Common myeloid progenitor, CD34-positive (primary cell): ENCODE results near the gene PRMT1.
"Not testable (repeated sequence)": the region's sequence is repeated elsewhere in the genome, so short reads cannot be mapped to it uniquely, and the experiment has no call there.

Source experiments
- CTCF ChIA-PET: fragments of 350-600 bp; sonication (Branson Sonifier 250); formaldehyde crosslinking; loops from one replicate; lab custom pipeline; 2021; ENCODE audit warnings: antibody characterized with exemption; lab: Charles Lee
- POLR2A ChIA-PET: fragments of 350-600 bp; sonication (Branson Sonifier 250); formaldehyde crosslinking; loops from one replicate; lab custom pipeline; 2021; ENCODE audit warnings: antibody characterized with exemption; lab: Charles Lee
- DNase-seq, 3 donors: peaks; one replicate each; pipeline versions ENCODE4 v3.0.0 to v3.0.0-alpha.2; 2013
- H3K27ac ChIP-seq, 2 experiments: 1 replicate in 1 of 2; 2 replicates in 1 of 2; pipeline ENCODE4 v1.7.0; 2013; ENCODE audit warnings: inconsistent platforms in 2 of 2, low read length in 2 of 2, mild to moderate bottlenecking in 2 of 2, low read depth in 1 of 2, moderate library complexity in 1 of 2; ENCODE audit not compliant: severe bottlenecking in 2 of 2, insufficient read depth in 1 of 2, poor library complexity in 1 of 2
- H3K27me3 ChIP-seq, 5 experiments: replicated peaks in 2 of 5; 1 replicate in 3 of 5; 2 replicates in 2 of 5; pipeline versions ENCODE4 v1.6.1 to v1.7.0; 2013; ENCODE audit warnings: low read length in 4 of 5, mild to moderate bottlenecking in 2 of 5, moderate library complexity in 2 of 5, inconsistent platforms in 1 of 5; ENCODE audit not compliant: insufficient read depth in 5 of 5, control insufficient read depth in 4 of 5
- H3K36me3 ChIP-seq, 4 experiments: 1 replicate in 2 of 4; 2 replicates in 2 of 4; pipeline versions ENCODE4 v1.6.1 to v1.7.0; 2013; ENCODE audit warnings: low read length in 3 of 4, control low read depth in 1 of 4, mild to moderate bottlenecking in 1 of 4; ENCODE audit not compliant: control insufficient read depth in 4 of 4, insufficient read depth in 4 of 4
- H3K4me1 ChIP-seq, 4 experiments: 1 replicate in 3 of 4; 2 replicates in 1 of 4; pipeline versions ENCODE4 v1.6.1 to v1.7.1; 2013; ENCODE audit warnings: low read length in 3 of 4, mild to moderate bottlenecking in 3 of 4, control low read depth in 1 of 4, inconsistent platforms in 1 of 4, moderate library complexity in 1 of 4; ENCODE audit not compliant: control insufficient read depth in 4 of 4, insufficient read depth in 4 of 4; ENCODE audit errors: control extremely low read depth in 1 of 4
- H3K4me3 ChIP-seq, 7 experiments: 1 replicate in 4 of 7; 2 replicates in 3 of 7; pipeline versions ENCODE4 v1.5.1 to v1.7.0; 2013; ENCODE audit warnings: mild to moderate bottlenecking in 7 of 7, low read length in 6 of 7, moderate library complexity in 6 of 7, inconsistent platforms in 2 of 7, low read depth in 2 of 7, control low read depth in 1 of 7; ENCODE audit not compliant: insufficient read depth in 4 of 7, control insufficient read depth in 1 of 7; ENCODE audit errors: extremely low read depth in 1 of 7
- H3K9me3 ChIP-seq, 5 experiments: 1 replicate in 4 of 5; 2 replicates in 1 of 5; pipeline versions ENCODE4 v1.6.1 to v1.7.1; 2013; ENCODE audit warnings: low read length in 4 of 5, mild to moderate bottlenecking in 2 of 5, inconsistent platforms in 1 of 5, low read depth in 1 of 5, moderate library complexity in 1 of 5; ENCODE audit not compliant: control insufficient read depth in 4 of 5, insufficient read depth in 2 of 5; ENCODE audit errors: control extremely low read depth in 1 of 5
- WGBS: methylation state at CpG from one replicate; pipeline ENCODE4 v1.1.5; 2013; ENCODE audit not compliant: insufficient coverage; 5-methylcytosine and 5-hydroxymethylcytosine counted together

Gene PRMT1

DNA sequence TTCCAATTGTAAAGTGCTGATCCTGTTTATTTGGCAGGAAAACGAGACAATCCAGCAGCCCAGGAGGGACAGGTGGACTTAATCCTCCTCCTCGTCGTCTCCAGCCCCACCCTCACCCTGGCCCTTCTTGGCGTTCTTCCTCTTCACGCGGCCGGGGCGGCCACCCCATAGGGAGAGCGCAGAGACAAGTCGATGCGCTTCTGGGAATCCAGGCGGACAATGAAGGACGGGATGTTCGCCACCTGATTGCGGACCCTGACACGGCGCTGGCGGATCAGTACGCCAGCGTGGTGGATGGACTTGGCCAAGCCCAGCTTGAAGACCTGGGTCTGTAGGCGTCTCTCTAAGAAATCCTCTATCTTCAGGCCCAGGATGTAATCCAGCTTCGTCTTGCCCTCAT is 42.3 kb downstream of the PRMT1 start:
- WGBS = 96% methylated on average over 21 of the region's 22 CpGs
- H3K9me3 ChIP-seq, H3K4me3 ChIP-seq, H3K27me3 ChIP-seq, DNase-seq, H3K27ac ChIP-seq, H3K36me3 ChIP-seq, H3K4me1 ChIP-seq: not testable (repeated sequence)
- ChIA-PET POLR2A (interaction anchor here (0.6 kb wide), 1 partner anchor 20 kb away, joined by 4 read pairs; no protein-coding TSS in a partner anchor), CTCF (interaction anchor here (1.6 kb wide), 1 partner anchor 16 kb away, joined by 3 read pairs; no protein-coding TSS in a partner anchor)

DNA sequence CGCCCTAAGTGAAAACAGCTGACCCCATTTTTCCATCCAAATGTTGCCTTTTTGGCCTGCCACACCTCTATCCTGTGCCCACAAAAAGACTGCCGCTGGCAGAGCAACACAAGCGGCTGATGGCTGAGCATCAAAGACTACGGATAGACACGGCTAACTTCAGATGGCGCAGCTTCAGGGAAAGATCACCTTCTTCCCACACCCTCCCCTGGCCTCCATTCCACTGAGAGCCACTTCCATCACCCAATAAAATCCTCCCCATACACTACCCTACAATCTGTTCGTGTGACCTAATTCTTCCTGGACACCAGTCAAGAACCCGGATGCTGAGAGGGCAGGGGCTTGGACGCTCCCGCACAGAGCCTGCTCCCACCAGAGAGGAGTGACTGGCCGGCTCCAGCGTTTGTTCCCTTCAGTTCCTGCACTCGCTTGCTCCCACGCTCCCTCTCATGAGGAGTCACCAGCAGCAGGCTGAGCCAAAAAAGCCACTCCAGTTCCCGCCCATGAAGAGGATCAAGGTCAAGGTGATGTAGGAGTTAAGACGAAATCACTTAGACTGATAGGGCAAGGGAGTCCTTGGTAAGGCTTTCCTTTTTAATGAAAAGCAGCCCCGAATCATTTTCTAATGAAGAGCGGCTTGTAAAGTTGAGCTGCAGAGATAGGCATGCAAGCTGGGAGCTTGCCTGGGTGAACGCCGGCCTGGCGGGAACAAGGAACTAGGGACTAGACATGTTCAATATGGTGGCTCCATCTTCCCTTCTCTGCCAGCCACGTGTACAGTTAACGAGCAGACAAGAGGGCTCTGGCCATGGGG is 50.4 kb downstream of the PRMT1 start:
- no peak overlapping the region for H3K27ac ChIP-seq
- H3K9me3 ChIP-seq = no peaks in the 10 kb centered on the region
- no peaks in the 10 kb centered on the region for H3K36me3 ChIP-seq
- H3K4me1 ChIP-seq = peaks cover 0 to 11% (median 6%) of the 10 kb centered on the region in 4 experiments
- ChIA-PET CTCF (interaction anchor here (2.1 kb wide), 1 partner anchor 9 kb away, joined by 5 read pairs; no protein-coding TSS in a partner anchor), POLR2A (no interaction called here)
- 97% methylated on average over 21 of the region's 23 CpGs for WGBS
- H3K27me3 ChIP-seq = no peaks in the 10 kb centered on the region
- DNase-seq = no peak
- no peak overlapping the region for H3K4me3 ChIP-seq

DNA sequence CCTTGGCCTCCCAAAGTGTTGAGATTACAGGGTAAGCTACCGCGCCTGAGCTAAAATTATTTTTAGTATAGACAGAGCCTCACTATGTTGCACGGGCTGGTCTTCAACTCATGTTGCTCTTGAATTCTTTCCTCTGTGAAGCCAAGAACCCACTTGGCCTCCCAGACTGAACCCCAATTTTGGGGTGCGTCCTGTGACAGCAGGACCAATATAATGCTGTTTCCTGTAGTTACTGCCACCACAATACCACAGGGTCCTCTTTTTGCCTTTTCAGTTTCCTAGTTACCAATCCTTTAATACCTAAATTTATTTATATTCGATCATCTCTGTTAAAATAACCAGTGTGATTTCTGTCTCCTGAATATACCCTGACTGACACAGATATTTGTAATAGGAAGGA is 53.1 kb downstream of the PRMT1 start:
- Histone ChIP-seq H3K27ac (no peak overlapping the region), H3K9me3 (no peaks in the 10 kb centered on the region), H3K4me3 (no peak overlapping the region), H3K36me3 (no peaks in the 10 kb centered on the region), H3K4me1 (peaks cover 0 to 11% (median 6%) of the 10 kb centered on the region in 4 experiments), H3K27me3 (no peaks in the 10 kb centered on the region)
- DNase-seq = peak; percentile 61 to 87 (median 86)
- ChIA-PET CTCF (interaction anchor here (0.8 to 2.7 kb wide), 3 partner anchors 13 to 160 kb away, joined by 3 to 13 read pairs (median 3); no protein-coding TSS in a partner anchor), POLR2A (no interaction called here)
- WGBS = 0% methylated on average over 3 of the region's 5 CpGs
